GM19372 (cell line): ENCODE results near the gene PEMT.

Experiments used
- ATAC-seq: cut with Tn5 transposase; IDR thresholded peaks from one replicate; pipeline ENCODE4 v1.9.1; 2021; ENCODE audit warnings: mild to moderate bottlenecking, low read depth, moderate library complexity; ENCODE audit not compliant: unreplicated experiment

The PEMT gene

GRCh38 chr17:17572010-17572785 lies 19.3 kb downstream of the PEMT start:
- no peak for ATAC-seq

- no peak for ATAC-seq
These were observed 20.5 kb downstream of the PEMT start for GRCh38 chr17:17570798-17571716.

- ATAC-seq, result no peak
These were observed 21.2 kb downstream of the PEMT start for GRCh38 chr17:17570140-17570797.

GRCh38 chr17:17569691-17570090 lies 21.8 kb downstream of the PEMT start:
- no peak for ATAC-seq

- ATAC-seq, result no peak
These were observed 22.7 kb downstream of the PEMT start for GRCh38 chr17:17568772-17569195.

- ATAC-seq, result no peak
These were observed 23.9 kb downstream of the PEMT start for GRCh38 chr17:17567631-17568030.

- ATAC-seq, result no peak
These were observed 24.5 kb downstream of the PEMT start for GRCh38 chr17:17566896-17567513.

GRCh38 chr17:17565471-17566339 lies 25.8 kb downstream of the PEMT start:
- no peak for ATAC-seq

- ATAC-seq, result no peak
These were observed 26.6 kb downstream of the PEMT start for GRCh38 chr17:17564896-17565295.

- ATAC-seq, result no peak
These were observed 27.2 kb downstream of the PEMT start for GRCh38 chr17:17564323-17564722.

- ATAC-seq, result no peak
These were observed 28.0 kb downstream of the PEMT start for GRCh38 chr17:17563530-17563929.

GRCh38 chr17:17562146-17562511 lies 29.4 kb downstream of the PEMT start:
- ATAC-seq, result no peak

GRCh38 chr17:17561408-17562145 lies 29.9 kb downstream of the PEMT start:
- no peak for ATAC-seq

GRCh38 chr17:17560975-17561374 lies 30.5 kb downstream of the PEMT start:
- ATAC-seq, result no peak

- no peak for ATAC-seq
These were observed 31.3 kb downstream of the PEMT start for GRCh38 chr17:17560167-17560566.

- no peak for ATAC-seq
These were observed 32.3 kb downstream of the PEMT start for GRCh38 chr17:17559164-17559563.

- ATAC-seq, result no peak
These were observed 33.1 kb downstream of the PEMT start for GRCh38 chr17:17558431-17558830.

- ATAC-seq, result no peak
These were observed 33.7 kb downstream of the PEMT start for GRCh38 chr17:17557796-17558195.

GRCh38 chr17:17556671-17557070 lies 34.8 kb downstream of the PEMT start:
- no peak for ATAC-seq
